GF-D8 (cell line): Measurements from ENCODE around the gene EYS.
"Not testable (repeated sequence)": the region's sequence is repeated elsewhere in the genome, so short reads cannot be mapped to it uniquely, and the experiment has no call there.

Experiments
- DNase-seq: peaks from one replicate; lab custom pipeline; 2025; lab: John Stamatoyannopoulos, UW

Gene EYS

DNA sequence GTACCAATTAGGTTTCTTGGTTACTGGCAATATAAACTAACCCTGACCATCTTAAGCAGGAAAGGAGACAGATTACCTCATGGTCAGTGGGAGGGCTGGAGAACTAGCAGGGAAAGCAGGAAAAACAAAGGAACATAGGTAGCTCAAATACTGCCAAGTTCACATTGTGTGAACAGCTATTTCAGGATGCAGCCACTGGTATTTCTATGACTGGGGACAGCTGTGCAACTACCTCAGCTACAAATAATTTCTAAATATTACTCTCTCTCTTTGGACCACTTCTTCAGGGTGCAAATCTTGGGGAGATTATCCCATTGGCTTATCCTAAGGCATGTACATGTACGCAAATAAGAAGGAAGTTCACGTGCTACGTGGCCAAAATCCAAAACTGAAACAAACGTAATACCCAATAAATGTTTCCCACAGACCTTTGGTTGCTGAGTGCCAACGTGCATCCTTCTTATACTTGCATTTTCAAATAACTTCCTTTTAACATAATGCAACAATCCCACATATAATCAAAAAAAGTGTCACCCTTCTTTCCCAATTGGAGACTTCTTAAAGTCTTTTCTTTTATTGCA is 1890.5 kb downstream of the EYS start:
- DNase-seq: no peak

DNA sequence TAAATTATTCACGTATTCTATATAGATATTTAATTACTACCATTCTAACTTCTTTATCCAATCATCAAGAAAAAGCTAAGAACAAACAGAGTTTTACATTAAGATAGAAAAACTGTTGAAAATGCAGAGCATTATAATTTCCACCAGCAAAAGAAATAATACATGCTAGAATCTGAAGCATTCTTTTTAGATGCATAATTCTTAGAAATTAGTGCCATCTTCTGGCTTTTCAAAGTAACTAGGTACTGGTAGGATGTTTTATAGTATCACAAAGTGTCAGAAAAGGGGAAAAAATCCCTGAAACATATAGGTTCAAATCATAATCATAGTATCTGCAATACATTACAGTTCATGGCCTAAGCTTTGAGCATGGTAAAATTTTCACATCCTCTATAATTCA is 1892.6 kb downstream of the EYS start:
- no peak for DNase-seq

DNA sequence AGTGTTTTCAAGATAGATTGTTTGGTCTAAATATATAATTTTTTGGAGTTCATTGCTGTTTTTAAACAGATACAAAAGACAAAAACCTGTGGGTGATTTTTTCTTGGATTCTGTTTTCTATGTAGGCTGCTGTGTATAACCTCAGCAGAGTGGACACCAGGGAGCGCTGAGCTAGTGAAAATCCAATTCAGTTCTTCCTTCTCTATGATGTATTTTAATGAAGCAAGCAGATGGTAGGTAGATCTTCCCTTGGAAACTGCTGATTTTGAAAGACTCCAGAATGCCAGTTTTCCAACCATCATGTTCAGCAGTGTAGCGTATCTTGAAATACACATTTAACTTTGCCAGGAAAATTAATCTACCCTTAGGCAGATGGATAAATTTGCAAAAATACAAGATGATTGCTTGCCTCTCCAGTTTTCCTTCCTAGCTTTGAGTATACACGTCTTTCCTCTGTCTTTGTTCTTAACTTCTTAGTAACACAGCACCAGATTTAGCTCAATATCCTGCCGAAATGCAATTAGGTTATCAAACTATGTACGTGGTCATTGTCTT is 1893.4 kb downstream of the EYS start:
- DNase-seq: no peak

DNA sequence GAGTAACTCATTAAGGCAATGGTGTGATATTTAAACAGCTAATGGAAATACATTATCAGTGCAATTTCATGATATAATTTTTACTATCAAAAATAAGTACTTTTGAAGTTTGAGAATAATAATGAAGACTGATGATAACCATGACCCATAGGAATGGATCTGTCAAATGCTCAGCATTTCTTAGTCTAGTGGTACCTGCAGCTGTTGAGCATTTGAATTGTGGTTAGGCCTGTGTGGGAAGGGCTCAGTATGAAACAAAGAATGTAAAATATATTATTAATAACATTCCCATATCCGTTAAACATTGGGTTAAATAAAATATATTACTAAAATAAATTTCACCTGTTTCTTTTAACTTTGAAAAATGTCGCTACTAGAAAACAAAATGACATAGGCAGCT is 1898.5 kb downstream of the EYS start:
- DNase-seq: no peak

DNA sequence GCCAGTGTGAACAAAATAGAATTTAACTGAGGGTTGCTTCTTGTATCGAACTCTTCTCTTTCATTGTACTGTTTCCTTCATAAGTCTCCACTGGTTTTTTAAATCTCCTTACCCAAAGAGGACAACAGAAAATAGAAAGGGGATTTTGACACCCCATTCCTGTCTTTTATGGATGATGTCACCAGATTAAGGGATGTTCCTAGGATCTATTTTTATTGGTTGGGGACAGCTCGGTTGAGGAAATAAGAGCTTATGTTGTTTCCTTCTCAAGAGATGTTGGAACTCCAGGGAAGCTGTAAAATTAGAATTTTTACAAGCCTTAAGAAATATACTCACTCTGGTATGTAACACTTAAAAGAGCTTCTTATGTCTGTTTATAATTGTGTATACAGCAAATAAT is 1900.0 kb downstream of the EYS start:
- no peak for DNase-seq

DNA sequence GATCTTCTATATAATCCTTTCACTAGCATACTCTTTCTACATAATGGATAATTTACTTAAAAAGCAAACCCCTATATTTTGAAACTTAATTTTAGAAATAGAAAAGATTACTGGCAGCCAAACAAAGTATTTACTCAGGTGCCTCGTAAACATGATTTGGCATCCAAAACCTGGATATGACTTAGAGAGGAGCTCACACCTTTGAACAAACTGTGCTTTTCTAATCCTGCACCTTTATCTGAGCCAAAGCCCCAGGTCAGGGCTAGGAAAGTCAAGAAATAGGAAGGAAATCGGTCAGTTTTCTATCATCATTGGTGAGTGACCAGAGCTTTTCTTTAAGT is 1900.5 kb downstream of the EYS start:
- DNase-seq: no peak

DNA sequence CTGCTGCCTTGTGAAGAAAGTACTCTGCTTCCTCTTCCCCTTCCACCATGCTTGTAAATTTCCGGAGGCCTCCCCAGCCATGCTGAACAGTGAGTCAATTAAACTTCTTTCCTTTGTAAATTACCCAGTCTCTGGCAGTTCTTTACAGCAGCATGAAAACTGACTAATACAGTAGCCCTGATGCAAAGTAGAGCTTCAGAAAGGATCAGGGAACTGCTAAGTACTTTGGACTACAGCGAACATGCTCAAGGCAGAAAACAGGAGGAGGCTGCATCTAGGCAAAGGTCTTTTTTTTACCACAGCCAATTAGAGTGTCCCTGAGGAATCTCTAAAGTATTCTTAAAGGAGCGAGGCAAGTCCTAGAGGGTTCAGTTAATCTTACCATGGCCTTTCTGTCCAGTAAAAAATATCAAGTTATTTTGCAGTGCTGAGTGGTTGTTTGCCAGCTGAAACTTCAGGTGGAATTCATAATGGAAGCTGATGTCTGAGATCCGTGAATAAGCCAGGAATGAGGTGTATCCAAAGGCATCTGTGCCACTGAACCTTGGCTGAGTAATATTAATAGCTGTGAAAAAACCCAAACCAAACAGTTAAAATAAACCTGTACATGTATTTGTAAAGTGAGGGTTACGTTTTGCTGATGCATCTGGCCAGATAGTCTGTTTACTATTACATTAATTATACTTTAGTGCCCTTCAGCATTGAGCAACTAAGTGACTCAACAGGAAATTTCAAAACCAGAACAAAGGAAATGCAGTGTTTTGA is 1901.0 kb downstream of the EYS start:
- DNase-seq: peak; percentile 53

DNA sequence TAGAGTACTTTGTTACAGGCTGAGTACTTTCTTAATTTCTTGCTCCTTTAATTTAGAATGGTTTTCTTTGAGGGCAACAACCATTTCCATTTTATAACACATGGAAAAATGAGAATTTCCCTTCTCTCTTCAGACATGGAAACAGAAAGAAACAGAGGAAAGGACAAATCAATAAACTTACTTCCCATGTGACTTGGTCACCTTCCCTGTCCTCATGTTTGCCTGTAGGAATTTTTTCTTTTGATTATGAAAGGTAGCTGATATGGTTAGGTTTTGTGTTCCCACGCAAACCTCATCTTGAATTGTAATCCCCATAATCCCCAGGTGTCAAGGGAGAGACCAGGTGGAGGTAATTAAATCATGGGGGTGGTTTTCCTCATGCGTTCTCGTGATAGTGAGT is 1901.7 kb downstream of the EYS start:
- DNase-seq: no peak

DNA sequence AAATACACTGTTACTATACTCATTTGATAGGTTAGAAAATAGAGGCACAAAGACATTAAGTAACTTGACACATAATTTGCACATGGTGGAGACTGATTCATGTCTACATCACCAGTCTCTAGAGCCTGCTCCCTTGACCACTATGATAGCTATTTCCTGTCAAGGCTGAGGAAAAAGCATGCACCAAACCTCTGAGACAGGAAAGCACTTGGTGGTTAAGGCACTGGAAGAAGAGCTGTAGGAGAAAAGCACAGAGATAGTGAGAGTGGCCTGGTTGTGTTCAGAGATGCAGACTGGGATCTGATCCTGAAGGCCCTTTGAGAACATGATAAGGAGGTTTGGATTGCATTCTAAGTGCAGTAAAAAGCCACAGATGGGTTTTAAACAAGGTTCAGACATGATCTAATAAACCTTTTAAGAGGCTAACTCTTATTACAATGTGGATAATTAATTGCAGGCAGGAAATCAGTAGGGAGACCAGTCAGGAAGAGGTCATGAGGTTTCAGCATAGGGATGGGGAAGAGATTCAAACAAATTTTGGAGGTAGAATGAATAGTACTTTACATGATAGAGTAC is 1902.6 kb downstream of the EYS start:
- no peak for DNase-seq

DNA sequence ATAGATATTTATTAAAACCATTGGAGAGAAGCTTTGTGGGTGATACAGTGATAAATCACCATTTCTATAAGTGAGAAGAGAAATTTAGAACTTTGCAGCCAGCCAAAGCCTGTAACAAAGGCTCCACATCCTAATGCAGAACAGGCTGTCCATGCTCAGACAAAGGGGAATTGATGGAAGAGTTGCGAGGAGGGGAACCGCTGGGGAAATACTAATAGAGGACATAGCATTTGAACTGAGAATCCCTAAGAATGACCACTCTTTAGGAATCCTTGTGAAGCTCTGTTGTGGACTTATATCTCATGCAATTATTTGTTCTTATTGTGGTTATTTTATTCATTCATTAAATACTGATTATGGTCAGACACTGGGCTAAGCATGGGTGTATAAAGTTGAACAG is 1903.7 kb downstream of the EYS start:
- DNase-seq: no peak

DNA sequence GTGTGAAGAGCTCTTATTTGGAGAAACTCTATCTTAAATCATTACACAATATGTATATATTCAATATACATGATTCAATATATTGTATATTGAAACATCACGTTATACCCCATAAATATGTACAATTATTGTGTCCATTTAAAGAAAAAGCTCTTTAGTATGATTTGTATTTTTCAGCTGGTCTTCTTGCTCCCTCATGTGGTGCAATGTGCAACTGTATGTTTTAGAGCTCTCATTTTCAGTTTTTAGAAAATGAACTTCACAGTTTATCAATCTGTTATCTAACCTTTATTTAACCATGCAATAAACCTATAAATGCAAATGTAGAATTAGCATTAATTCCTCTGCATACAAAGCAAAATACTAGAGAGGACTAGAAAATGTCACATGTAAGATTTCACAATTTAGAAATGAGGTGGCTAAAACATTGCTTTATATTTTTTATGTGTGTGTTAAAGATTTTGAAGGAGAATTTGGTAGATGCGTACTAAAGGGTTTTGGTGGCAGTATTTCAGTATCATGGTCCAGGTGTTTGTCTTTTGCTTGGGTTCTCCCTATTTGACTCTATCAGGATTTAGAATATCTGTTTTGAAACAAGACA is 1904.3 kb downstream of the EYS start:
- DNase-seq: no peak

DNA sequence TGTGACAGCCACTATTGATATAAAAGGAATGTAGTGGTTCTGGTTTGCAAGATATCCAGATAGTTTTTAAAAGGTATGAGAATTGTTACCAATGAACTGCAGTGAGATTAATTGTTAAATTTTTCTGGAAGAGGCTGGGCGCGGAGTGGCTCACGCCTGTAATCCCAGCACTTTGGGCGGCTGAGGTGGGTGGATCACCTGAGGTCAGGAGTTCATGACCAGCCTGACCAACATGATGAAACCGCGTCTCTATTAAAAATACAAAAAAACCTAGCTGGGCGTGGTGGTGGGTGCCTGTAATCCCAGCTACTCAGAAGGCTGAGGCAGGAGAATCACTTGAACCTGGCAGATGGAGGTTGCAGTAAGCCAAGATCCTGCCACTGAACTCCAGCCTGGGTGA is 1906.6 kb downstream of the EYS start:
- DNase-seq: not testable (repeated sequence)

DNA sequence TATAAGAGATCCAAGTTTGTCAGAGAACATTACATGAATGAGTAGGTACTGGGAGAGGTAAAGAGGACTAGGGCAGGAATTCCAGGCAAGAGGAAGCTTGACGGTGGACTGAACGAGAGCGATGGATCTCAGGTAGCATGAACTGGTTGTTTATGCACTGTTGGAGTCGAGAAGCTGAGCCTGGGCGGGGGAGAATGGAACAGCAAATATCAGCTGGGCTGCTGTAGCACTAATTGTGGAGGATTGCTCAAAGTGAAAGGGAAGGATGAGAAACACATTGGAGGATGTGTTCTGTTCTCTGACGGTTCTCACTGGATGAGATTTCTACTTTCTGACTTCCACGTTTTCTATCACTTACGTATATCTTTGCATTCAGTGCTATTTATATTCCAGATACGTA is 1907.2 kb downstream of the EYS start:
- DNase-seq: no peak

DNA sequence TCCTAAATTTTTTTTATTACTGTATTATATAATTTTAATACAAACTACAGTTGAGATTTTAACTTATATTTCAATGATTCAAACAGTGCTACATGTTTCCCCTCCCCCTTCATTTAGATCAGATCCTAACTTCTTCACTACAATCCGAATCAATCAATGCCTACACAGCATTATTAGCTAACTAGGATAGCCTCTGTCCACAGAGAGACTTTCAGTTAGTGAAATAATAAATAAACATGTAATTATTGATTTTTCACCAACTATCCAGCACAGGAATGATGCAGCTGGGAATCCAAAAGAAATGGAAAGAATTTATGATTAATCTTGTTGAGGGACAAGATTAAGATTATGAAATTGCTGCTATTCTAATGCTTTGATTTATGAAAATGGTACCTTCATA is 1907.7 kb downstream of the EYS start:
- DNase-seq: no peak

DNA sequence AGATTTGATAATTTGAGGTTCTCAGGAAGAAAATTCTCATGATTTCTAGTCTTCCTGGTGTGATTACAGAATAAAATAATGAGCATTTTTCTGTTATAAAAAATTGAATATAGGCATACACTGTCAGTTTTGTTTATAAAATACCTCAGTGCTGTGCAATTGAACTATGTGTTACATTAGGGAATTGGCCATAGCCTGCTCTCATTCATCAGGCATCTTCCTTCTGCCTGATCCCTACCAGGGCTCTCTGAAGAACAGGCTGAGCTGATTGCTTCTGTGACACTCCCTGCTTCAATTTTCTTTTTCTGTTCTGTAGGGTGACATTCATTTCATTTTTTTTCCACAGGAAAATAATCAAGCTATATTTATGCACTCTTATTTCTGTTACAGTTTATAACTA is 1908.6 kb downstream of the EYS start:
- DNase-seq: no peak

DNA sequence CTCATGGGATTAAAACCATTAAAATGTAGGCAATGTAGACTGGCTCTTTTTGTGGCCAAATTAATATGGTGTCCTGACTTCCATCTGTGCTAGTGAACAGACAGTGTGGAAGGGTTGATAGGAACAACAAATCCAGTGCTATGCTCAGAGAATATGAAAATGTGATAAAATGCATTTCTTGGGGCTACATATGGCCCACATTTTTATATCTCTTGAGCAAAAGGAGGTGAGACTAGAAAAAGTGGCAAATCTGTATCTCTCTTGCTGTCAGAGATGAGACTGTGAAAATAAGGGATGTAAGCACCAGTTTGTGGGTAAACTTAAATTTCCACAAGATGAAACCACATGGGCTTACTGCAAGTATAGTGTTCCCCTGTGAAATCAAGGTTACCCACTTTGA is 1909.3 kb downstream of the EYS start:
- no peak for DNase-seq

DNA sequence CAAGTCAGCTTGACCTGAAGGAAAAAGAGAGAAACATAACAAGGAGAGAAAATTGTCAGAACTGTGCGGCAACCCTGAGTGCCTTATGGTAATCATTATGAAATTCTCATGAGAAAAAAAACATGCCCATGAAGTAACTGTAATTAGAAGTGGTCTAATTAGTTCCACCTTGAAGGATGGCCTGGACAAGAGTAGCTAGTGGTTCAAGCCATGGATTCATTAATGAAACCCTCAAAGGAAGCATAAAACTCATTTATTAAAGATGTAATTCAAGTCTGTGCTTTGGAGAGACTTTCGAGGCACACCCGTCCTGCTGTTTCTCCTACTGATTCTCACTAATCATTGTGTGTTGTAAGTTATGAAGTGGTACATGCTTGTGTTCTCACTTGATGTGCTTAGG is 1911.2 kb downstream of the EYS start:
- no peak for DNase-seq

DNA sequence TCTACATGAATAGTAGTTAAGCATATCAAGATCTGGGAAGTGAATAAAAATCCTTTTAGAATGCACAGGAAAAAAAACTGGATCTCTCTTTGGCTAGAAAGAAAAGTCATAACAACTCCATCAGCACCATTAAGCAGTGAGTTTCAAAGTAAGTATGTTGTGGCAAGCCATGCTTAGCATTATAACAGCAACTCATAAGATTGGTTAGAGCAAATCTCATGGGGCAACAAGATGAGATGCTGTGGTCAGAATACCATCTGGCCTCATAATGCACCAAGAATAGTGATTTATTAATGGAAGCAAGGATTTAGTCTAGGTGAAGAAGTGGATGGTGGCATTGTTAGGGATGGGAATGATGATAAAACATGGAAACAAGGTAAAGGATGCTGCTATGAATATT is 1912.0 kb downstream of the EYS start:
- DNase-seq: no peak

DNA sequence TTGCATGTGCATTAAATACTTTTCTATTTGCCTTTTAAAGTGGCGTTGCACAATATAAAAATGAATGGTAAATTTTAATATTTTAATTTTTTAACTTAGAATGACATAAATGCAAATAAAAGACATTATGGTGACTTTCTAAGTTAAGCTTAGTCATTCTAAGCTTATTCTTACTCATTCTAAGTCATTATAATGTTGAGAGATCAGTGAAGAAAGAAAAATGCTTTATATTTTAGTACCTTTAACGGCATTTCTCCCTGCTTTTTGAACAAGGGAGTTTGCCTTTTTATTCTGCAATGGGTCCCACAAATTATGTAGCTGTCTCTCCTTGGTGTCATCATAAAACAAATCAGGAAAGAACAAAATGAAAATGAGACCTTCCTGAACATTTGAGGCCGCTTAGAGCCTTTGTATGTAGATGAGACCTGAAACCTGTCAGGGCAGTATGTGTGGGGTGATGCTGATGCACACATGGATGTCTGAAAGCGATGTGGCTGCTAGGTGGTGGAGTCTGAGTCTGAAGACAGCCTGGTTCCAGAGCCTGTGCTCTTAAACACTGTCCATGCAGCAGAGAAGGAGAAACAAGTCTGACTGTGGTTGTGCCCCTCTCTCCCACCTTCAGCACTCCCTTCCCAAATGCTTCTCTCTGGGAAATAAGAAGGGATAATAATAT is 1913.4 kb downstream of the EYS start:
- no peak for DNase-seq

DNA sequence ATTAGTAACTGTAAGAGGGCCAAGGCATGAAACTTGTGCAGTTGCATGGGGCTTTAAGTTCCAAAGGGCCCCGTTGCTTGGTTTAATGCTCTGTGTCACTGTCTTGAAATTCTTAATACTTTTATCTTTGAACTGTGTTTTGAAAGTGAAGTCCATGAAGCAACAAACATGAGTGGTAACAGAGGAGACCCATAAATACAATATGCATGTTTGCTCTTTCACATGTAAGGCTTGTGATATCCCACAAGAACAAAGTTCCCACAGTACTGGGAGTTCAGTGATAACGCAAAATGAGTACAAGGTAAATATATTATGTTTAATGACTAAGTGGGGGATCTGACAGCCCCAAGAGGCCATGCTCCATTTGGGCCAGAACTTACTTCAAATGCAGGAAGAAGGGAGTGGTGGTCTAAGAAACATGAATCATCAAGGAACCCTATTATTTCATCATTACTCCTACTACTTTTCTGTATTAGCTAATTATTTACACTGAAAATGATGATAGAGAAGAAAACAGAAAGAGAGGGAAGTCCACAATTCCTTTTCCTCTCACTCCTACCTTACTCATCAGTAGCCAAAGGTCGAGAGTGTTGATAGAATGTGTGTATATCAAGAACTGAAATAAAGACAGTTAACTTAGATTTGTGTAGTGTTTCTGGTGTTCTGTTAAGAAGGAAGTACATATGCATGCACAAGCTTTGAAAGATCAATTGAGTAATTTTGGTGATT is 1914.1 kb downstream of the EYS start:
- DNase-seq: no peak

DNA sequence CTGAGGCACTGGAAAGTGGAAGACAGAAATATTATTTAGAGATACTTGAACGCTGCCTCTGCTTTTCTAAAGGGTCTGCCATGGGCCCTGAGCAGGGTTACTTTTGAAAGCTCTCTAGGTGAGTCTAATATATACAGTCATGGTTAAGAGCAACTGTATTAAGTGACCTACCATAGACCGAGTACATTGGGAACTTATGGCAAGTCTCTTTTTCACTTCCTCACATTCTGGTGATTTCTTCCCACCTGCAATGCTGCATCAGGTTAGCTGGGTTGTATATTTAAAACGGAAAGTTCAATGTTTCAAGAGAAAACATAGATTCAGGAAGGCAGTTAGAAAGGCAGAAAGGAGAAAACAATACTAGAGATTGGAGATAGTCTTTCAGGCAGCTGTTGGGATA is 1916.7 kb downstream of the EYS start:
- DNase-seq: no peak

DNA sequence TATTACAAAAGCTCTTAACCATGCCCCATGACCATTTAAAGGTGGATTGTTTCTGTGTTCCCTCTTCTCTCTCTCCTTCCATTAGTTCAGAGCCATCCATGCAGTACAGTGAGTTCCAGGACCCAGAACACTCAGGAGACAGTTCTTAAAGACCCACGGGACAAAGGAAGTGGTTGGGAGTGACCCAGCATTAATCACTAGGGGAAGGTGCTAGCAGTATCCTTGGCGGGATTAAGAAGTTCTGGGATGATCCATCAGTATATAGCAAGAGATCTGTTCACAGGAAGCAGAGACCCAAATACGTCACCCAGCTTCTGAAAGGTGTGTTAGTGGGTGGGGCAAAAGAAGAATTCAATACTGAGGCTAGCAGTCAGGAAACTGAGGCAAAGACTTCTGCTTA is 1917.3 kb downstream of the EYS start:
- DNase-seq: no peak
